ES-I3 (cell line): ENCODE data around the gene CA14.
A peak's percentile ranks its signal among the peaks of the same experiment; 100 is the strongest.
"Not testable (repeated sequence)": the region's sequence is repeated elsewhere in the genome, so short reads cannot be mapped to it uniquely, and the experiment has no call there.

Experiments used
- H3K36me3 ChIP-seq: 2 replicates; pipeline ENCODE4 v1.6.1; 2013; ENCODE audit warnings: mild to moderate bottlenecking, low read length, control low read depth, moderate library complexity; ENCODE audit not compliant: insufficient read depth
- H3K4me1 ChIP-seq: 2 replicates; pipeline ENCODE4 v1.6.1; 2013; ENCODE audit warnings: mild to moderate bottlenecking, control low read depth, low read length; ENCODE audit not compliant: insufficient read depth
- H3K9ac ChIP-seq: 2 replicates; pipeline ENCODE4 v1.6.1; 2013; ENCODE audit warnings: low read depth, mild to moderate bottlenecking, low read length, moderate library complexity
- H3K9me3 ChIP-seq: 2 replicates; pipeline ENCODE4 v1.6.1; 2013; ENCODE audit warnings: mild to moderate bottlenecking, low read length, moderate library complexity; ENCODE audit not compliant: control insufficient read depth, insufficient read depth

CA14 gene

DNA sequence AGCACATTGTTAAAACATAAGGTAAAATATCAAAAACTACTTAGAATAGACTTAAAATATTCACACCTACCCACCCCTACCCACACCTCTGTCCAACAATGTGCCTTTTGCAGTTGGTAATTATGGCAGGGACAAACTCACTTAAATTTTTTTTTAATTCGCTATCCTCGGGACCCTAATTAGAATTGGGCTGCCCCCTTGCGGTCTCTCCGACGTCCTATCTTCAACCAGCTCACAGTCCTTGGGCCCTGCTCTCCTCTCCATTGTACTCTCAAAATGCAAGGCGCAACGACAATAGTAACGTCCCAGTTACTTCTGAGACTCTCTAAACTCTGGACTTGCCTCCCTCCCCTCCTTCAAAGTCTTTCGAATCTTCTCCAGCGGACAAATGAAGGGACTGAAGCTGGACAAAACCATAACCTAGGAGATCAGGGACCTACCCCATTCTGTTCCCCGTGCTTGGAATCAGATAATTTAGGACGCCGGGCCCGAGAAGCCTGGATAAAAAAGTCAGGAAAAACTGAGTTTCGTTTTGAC lies 23.7 kb downstream of the CA14 start:
- Histone ChIP-seq H3K9me3 (no peaks in the 10 kb centered on the region), H3K9ac (peak overlapping the region; percentile 50), H3K36me3 (peaks cover 1% of the 10 kb centered on the region; the same call in 1 of the 2 replicates)

DNA sequence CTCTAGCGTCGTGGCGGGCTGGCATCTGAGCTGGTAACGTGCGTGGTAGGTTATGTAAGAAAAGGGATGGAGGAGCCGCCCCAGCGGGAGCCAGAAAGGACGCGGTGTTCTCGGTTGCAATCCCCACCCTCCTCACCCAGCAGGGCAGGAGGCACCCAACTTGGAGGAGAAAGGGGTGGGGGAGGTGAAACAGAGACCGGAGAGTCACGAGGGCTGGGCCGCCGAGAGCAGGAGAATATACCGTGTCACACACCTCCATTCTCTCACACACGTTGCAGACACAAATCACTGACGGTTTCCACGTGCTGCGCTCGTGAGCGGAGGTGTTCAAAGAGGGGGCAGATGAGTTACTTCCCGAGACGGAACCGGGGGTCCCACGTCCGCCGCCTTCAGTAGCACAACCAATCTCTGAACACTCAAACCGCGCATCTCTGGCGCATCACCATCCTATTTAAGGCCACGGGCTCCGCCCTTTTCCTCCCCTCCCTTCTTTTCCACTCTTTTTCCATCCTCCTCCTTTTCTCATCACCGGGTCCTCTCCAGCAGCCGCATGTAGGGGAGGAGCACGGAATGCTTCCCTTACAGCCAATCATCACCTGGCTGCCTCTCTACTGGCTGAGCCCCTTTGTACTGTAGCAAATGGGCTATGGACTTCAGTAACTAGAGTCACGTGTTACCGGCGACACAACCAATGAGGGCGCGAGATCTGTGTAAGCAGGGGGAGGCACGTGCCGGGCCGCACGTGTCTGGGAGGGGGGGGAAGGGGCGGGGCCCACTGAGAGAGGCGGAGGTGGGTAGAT lies 24.4 kb downstream of the CA14 start, which contains the start of gene CIART:
CIART (plus strand) TSS at position 797 of the 800 bp plus-strand sequence. CDS start 714 bp downstream, outside the sequence.
- Histone ChIP-seq H3K9ac (peak within 1 kb of the TSS; percentile 74), H3K9me3 (no peaks in the 10 kb centered on the region), H3K36me3 (peaks cover 5% of the 10 kb centered on the region; the same call in 1 of the 2 replicates), H3K4me1 (no peaks in the 10 kb centered on the region; the same call in 1 of the 2 replicates)

More for the DNA sequence above, 23.7 kb downstream of the CA14 start:
- no peaks in the 10 kb centered on the region; the same call in 1 of the 2 replicates for H3K4me1 ChIP-seq

DNA sequence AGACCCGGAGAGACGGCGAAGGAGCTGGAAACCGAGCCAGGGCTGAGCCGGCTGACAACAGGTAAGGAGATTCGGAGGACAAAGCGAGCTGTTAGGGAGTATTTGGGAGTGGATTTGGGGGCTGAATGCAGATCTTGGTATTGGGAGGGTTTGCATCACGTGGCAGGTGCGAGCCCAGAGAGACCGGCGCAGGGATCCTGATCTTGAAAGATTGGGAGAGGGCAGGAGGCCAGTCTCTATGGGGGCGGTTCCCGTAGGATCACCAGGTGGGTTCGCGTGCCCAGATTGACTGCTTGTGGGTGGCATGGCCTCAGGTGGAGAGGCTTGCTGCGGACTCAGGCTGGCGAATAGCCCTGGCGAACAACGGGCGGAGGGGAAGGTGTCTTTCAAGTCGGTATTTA lies 25.0 kb downstream of the CA14 start:
- Histone ChIP-seq H3K9me3 (no peaks in the 10 kb centered on the region), H3K9ac (peak overlapping the region; percentile 74), H3K4me1 (no peaks in the 10 kb centered on the region; the same call in 1 of the 2 replicates), H3K36me3 (peaks cover 5% of the 10 kb centered on the region; the same call in 1 of the 2 replicates)

GRCh38 chr1:150283260-150283659 lies 25.7 kb downstream of the CA14 start:
- Histone ChIP-seq H3K9me3 (no peaks in the 10 kb centered on the region), H3K9ac (peak overlapping the region; percentile 74; the same call in 1 of the 2 replicates), H3K4me1 (no peaks in the 10 kb centered on the region; the same call in 1 of the 2 replicates), H3K36me3 (peaks cover 5% of the 10 kb centered on the region; the same call in 1 of the 2 replicates)

DNA sequence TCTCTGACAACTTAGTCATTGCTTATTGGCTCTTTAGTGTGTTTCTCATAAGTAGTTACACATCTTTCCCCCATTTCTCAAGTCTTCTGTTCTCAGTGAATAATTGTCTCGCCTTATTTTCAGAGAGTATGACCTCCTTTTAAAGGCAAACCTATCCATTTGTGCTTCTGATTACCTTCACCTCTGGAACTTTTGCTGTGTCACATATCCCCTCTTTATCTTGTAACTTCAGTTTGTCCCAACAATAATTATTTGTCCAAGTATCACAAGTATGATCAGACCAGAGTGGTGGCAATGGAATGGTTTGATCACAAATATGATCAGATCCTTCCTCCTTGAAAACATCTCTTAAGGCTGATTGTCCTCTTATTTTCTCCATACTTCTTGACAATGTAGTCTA lies 30.8 kb downstream of the CA14 start:
- no peak overlapping the region for H3K9ac ChIP-seq
- peaks cover 5% of the 10 kb centered on the region; the same call in 1 of the 2 replicates for H3K36me3 ChIP-seq
- H3K4me1 ChIP-seq = no peaks in the 10 kb centered on the region
- H3K9me3 ChIP-seq = no peaks in the 10 kb centered on the region

- H3K4me1 ChIP-seq = no peaks in the 10 kb centered on the region
- no peak overlapping the region for H3K9ac ChIP-seq
- H3K9me3 ChIP-seq = no peaks in the 10 kb centered on the region
- peaks cover 5% of the 10 kb centered on the region; the same call in 1 of the 2 replicates for H3K36me3 ChIP-seq
Observed at GRCh38 chr1:150288822-150289221, 31.2 kb downstream of the CA14 start.

DNA sequence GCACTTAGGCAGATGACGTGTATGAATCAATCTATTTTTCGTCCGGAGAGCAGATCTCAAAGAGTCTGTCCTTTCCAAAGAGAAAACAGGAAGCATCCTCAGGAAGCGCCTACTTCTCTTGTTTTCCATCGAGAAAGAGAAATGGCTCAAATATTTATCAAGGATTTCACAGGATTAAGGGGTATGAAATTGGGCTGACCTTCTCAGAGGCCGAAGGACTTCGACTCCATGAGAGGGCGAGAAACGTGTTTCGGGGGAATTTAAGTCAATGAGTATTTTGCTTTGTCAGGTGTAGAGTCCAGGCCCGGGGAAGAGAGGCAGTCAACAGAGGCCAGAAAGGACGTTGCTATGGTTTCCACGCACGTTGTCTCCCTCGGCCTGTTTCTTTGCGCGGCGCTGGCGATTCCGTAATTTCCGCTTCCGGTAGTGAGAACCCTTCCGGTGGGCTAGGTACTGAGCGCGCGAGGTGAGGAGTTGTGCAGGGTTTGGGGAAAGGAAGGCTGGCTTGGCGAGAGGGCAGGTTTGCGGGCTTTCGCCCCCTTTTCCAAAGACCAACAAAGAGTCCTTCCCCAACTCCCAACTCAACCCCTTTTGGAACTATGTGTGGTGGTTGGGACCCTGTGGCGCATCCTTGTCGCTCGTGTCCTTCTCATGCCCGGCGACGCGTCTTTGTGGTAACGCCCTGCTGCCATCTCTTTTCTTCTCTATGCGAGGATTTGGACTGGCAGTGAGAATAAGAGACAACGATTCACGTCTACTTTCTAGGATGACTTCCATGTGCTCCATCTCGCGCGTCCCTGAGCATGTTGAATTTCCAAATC lies 36.1 kb downstream of the CA14 start, which contains the start of gene MRPS21:
MRPS21 (plus strand) TSS at position 429 of the 821 bp plus-strand sequence. CDS start 506 bp downstream, outside the sequence.
- peak within 1 kb of the TSS; percentile 77 for H3K9ac ChIP-seq
- H3K36me3 ChIP-seq = peaks cover 8% of the 10 kb centered on the region
- H3K9me3 ChIP-seq = no peaks in the 10 kb centered on the region
- no peaks in the 10 kb centered on the region; the same call in 1 of the 2 replicates for H3K4me1 ChIP-seq

- H3K4me1 ChIP-seq = no peaks in the 10 kb centered on the region; the same call in 1 of the 2 replicates
- H3K36me3 ChIP-seq = peaks cover 8% of the 10 kb centered on the region
- H3K9me3 ChIP-seq = no peaks in the 10 kb centered on the region
- no peak overlapping the region for H3K9ac ChIP-seq
Observed at GRCh38 chr1:150295476-150295875, 37.9 kb downstream of the CA14 start.

DNA sequence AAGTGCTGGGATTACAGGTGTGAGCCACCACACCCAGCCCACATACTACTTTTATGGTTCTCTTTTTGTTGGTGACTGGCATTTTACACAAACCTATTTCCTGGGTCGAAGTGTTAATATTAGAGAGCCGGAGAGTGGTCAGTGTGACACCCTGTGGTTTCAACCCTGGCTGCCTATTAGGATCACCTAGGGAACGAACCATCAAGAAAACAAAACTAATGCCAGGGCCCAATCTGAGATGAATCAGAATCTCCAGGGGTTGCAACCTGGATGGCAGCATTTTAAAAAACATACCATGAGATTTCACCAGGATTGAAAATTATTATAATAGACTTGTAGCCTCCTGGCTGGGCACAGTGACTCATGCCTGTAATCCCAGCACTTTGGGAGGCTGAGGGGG lies 42.1 kb downstream of the CA14 start:
- peaks cover 8% of the 10 kb centered on the region for H3K36me3 ChIP-seq
- H3K9me3 ChIP-seq = no peaks in the 10 kb centered on the region
- peaks cover 22% of the 10 kb centered on the region for H3K4me1 ChIP-seq
- no peak overlapping the region for H3K9ac ChIP-seq

GRCh38 chr1:150302338-150302737 lies 44.8 kb downstream of the CA14 start:
- Histone ChIP-seq H3K4me1 (peaks cover 27% of the 10 kb centered on the region), H3K9me3 (no peaks in the 10 kb centered on the region), H3K9ac (peak overlapping the region; percentile 34), H3K36me3 (peaks cover 4% of the 10 kb centered on the region; the same call in 1 of the 2 replicates)

- Histone ChIP-seq H3K9ac (peak overlapping the region; percentile 34; the same call in 1 of the 2 replicates), H3K9me3 (no peaks in the 10 kb centered on the region), H3K36me3 (peaks cover 4% of the 10 kb centered on the region)
Observed at GRCh38 chr1:150302902-150303301, 45.3 kb downstream of the CA14 start.

DNA sequence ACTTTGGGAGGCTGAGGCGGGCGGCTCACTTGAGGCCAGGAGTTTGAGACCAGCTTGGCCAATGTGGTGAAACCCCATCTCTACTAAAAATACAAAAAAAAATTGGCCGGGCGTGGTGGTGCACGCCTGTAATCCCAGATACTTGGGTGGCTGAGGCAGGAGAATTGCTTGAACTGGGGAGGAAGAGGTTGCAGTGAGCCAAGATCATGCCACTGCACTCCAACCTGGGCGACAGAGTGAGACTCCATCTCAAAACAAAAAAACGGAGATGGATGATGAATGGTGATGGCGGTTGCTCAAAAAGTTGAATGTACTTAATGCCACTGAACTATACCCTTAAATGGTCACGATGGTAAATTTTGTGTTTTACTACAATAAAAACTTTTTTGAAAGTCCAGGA lies 51.0 kb downstream of the CA14 start:
- H3K36me3 ChIP-seq, H3K9ac ChIP-seq, H3K9me3 ChIP-seq, H3K4me1 ChIP-seq: not testable (repeated sequence)

More at GRCh38 chr1:150302902-150303301, 45.3 kb downstream of the CA14 start:
- H3K4me1 ChIP-seq = peaks cover 27% of the 10 kb centered on the region

- peaks cover 5% of the 10 kb centered on the region; the same call in 1 of the 2 replicates for H3K4me1 ChIP-seq
- no peaks in the 10 kb centered on the region for H3K9me3 ChIP-seq
- no peaks in the 10 kb centered on the region; the same call in none of the 2 replicates for H3K36me3 ChIP-seq
- H3K9ac ChIP-seq = no peak overlapping the region
Observed at GRCh38 chr1:150309758-150310508, 52.4 kb downstream of the CA14 start.
